Measurements from ENCODE around the gene LAMA4. TPM values are rescaled to one million over a fixed set of nuclear protein-coding genes. Genes with fewer than 3 reads are reported as not detected.
A peak's percentile ranks its signal among the peaks of the same experiment; 100 is the strongest.

Gene LAMA4
- total and polyA plus RNA-seq, 9 donors = 29.0 to 92.8 (median 42.5) TPM

DNA sequence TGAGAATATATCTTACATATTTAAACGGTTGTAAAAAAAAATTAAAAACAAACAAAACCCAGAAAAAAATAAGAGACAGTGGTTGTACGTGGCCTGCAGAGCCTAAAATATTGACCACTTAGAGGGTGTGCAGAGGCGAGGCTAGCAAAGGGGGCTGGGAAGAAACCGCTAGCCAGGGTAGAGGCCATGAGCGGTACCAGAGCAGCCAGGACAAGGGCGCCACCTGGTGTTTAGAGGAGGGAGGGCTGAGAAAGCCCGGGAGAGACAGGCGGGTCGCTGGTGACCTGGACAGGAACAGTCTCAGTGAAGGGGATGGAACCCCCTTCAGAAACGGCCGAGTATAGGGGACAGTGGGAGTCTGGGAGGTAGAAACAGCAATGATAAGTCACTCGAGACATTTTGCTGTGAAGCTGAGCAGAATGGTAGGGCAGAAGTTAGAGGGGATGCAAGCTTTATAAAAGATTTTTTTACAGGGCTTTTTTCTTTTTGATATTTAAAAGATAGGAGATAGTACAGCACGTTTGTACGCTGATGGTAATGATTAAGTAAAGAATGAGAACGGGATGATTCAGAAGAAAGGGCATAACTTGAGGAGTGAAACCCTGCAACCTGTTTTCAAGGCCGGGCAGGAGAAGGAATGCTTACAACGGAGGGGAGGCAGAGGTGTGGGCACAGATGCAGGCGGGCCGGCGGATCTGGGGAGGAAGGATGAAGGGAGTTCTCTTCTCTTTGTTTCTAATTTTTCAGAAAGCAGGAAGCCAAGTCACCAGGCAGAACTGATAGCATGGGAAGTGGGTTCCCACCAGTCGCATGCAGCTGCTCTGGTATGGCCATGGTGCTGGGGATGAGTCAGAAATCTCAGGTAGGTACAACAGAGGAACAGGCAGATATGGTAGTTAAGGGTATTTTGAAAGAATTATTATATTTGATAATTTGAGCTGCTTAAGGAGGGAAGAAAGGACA lies 90.8 kb downstream of the LAMA4 start:
- TF ChIP-seq, protein P1, sequence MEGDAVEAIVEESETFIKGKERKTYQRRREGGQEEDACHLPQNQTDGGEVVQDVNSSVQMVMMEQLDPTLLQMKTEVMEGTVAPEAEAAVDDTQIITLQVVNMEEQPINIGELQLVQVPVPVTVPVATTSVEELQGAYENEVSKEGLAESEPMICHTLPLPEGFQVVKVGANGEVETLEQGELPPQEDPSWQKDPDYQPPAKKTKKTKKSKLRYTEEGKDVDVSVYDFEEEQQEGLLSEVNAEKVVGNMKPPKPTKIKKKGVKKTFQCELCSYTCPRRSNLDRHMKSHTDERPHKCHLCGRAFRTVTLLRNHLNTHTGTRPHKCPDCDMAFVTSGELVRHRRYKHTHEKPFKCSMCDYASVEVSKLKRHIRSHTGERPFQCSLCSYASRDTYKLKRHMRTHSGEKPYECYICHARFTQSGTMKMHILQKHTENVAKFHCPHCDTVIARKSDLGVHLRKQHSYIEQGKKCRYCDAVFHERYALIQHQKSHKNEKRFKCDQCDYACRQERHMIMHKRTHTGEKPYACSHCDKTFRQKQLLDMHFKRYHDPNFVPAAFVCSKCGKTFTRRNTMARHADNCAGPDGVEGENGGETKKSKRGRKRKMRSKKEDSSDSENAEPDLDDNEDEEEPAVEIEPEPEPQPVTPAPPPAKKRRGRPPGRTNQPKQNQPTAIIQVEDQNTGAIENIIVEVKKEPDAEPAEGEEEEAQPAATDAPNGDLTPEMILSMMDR (IDR thresholded peaks at IDR 0.05) = no peak
- TF ChIP-seq EP300 (IDR thresholded peaks at IDR 0.05) = no peak
- TF ChIP-seq POLR2A (IDR thresholded peaks at IDR 0.05) = no peak
- DNase-seq = peak; percentile 25 to 56 (median 38)
- Histone ChIP-seq H3K27me3 (no peaks in the 10 kb centered on the region), H3K36me3 (no peaks in the 10 kb centered on the region), H3K4me3 (no peak overlapping the region), H3K9me3 (no peaks in the 10 kb centered on the region), H3K4me1 (ENCODE audit: insufficient read depth) (no peaks in the 10 kb centered on the region), H3K27ac (no peak overlapping the region)
- WGBS, 3 donors = 43 to 64% (median 50%) methylated on average over 21 of the region's 21 CpGs
- intact Hi-C loops (cut with DNase I) = no loop called here

DNA sequence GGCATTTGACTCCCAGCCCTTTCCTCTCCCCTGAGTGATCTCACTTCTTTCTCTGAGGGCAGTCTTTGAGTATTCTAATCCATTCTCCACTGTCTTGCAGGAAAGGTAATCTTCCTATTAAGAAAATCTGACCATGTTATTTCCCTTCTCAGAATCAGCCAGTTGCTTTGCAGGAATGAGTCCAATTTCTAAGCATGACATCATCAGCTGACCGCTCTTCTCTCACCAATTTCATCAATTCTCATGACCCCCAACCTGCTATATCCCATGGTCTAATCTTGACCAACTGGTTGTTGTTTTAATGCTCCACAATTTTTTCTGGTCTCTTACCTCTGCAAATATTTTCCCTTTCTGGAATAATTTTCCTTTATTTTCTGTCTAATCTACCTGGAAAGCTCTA lies 93.6 kb downstream of the LAMA4 start:
- TF ChIP-seq POLR2A (IDR thresholded peaks at IDR 0.05) = no peak
- TF ChIP-seq EP300 (IDR thresholded peaks at IDR 0.05) = no peak
- TF ChIP-seq, protein P1 (IDR thresholded peaks at IDR 0.05) = no peak
- WGBS, 3 donors = 89 to 100% (median 100%) methylated on average over 1 of the region's 1 CpG
- H3K27ac ChIP-seq = no peak overlapping the region
- no peaks in the 10 kb centered on the region for H3K4me1 ChIP-seq (ENCODE audit: insufficient read depth)
- no peaks in the 10 kb centered on the region for H3K27me3 ChIP-seq
- intact Hi-C loops (cut with DNase I) = no loop called here
- H3K36me3 ChIP-seq = no peaks in the 10 kb centered on the region
- H3K9me3 ChIP-seq = no peaks in the 10 kb centered on the region
- no peak for DNase-seq
- H3K4me3 ChIP-seq = no peak overlapping the region

DNA sequence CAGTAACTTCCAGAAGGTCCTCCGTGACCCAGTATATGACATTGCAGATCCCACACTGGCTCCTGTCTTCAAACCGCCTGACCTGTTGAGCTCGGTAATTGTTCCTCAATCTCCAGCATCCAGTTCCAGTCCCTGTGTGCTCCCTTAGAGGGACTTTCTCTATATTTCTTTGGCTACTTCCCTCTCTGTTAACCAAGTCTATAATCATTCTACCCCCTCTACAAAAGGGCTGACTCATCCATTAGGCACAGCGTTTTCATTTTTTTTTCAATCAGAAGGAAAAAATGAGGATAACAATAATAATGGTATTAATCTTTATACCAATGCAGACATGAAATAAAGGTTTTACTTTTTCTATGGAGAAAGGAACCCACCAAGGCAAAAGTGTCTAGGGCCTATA lies 97.7 kb downstream of the LAMA4 start:
- Histone ChIP-seq H3K4me1 (ENCODE audit: insufficient read depth) (no peaks in the 10 kb centered on the region), H3K36me3 (no peaks in the 10 kb centered on the region), H3K4me3 (no peak overlapping the region), H3K9me3 (no peaks in the 10 kb centered on the region), H3K27me3 (no peaks in the 10 kb centered on the region), H3K27ac (no peak overlapping the region)
- TF ChIP-seq POLR2A (IDR thresholded peaks at IDR 0.05) = no peak
- no peak for TF ChIP-seq EP300 (IDR thresholded peaks at IDR 0.05)
- TF ChIP-seq, protein P1 (IDR thresholded peaks at IDR 0.05) = no peak
- WGBS, 3 donors = 81 to 86% (median 85%) methylated on average over 4 of the region's 4 CpGs
- DNase-seq = no peak
- intact Hi-C loops (cut with DNase I) = no loop called here

DNA sequence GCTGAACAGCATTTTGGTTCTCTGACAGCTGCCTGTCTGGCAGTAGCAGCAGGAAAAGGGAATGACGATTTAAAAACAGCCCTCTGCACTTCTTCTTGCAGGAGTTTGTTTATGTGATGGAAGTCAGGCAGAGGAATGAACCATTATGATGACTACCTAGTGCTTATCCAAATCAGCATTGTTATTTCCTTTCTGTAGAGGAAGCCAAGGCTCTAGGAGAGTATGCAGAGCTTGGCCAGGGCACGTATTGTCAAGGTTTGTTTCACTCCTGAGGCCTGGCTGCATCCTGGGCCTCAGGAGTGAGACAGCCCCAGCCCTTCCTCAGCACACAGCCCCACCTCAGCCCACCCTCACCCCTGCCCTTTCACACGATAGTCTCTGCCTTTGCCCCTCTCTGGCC lies 98.5 kb downstream of the LAMA4 start:
- H3K36me3 ChIP-seq = no peaks in the 10 kb centered on the region
- WGBS, 3 donors = 23 to 38% (median 28%) methylated on average over 3 of the region's 3 CpGs
- no peak for DNase-seq
- intact Hi-C loops (cut with DNase I) = no loop called here
- no peaks in the 10 kb centered on the region for H3K27me3 ChIP-seq
- no peak overlapping the region for H3K27ac ChIP-seq
- H3K4me1 ChIP-seq (ENCODE audit: insufficient read depth) = no peaks in the 10 kb centered on the region
- TF ChIP-seq EP300 (IDR thresholded peaks at IDR 0.05) (no peak), POLR2A (IDR thresholded peaks at IDR 0.05) (no peak)
- TF ChIP-seq, protein P1 (IDR thresholded peaks at IDR 0.05) = no peak
- H3K9me3 ChIP-seq = no peaks in the 10 kb centered on the region
- H3K4me3 ChIP-seq = no peak overlapping the region

Data from ovary (tissue), 9 donors.